DMS114 treated with DMSO at 0.1 percent for 48 hours (cell line): ENCODE results near the gene INO80C.

Source experiments
- DNase-seq: peaks from one replicate; lab custom pipeline; 2025; ENCODE audit not compliant: unreplicated experiment; lab: John Stamatoyannopoulos, UW

INO80C gene

DNA sequence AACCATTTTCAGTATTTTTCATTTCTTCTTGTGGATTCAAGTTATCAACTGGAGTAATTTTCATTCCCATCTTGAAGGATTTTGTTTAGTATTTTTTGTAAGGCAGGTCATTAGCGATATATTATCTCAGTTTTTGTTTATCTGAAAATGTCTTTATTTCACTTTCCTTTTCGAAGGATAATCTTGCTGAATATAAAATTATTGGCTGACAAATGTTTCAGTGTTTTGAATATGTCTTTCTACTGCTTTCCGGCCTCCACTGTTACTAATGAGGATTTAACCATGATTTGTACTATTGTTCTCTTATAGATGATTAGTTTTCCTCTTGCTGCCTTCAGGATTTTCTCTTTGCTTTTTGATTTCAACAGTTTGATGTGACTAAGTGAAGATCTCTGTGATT lies 62.4 kb downstream of the INO80C start:
- DNase-seq, result no peak

DNA sequence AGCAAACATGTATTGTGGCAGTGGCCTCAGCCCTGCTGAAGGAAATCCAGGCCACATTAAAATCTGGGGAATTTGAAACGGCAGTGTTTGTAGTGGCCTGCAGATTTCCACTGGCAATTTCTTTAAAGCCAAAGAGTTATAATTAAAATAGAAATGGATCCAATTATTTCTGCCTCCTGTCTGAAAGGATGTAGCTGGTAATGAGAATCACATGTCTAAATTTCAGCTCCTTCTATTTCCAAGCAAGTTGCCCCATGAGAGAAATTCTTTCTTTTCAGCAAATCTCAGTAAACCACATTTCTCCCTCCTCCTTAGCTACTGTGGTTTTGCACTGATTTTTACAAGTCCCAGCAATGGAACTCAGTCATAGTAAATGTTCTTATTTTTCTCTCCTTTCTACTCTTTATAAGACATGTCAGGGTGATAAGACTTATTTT lies 65.2 kb downstream of the INO80C start:
- no peak for DNase-seq

DNA sequence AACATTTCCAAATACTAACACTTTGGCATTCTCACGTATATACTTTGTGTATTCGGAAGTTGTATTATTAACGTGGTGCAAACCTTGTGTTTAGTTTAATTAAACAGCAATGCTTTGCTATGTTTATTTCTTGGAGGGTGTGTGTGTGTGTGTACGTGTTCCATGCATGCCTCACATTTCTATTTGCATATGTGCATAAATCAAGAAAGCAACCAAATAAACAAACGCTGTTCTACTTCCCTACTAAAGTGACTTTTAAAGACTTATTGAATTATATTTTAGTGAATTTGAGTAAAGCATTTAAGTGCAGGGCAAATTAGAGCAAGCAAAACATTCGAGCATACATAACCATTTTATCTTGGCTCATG lies 66.4 kb downstream of the INO80C start:
- DNase-seq, result no peak

DNA sequence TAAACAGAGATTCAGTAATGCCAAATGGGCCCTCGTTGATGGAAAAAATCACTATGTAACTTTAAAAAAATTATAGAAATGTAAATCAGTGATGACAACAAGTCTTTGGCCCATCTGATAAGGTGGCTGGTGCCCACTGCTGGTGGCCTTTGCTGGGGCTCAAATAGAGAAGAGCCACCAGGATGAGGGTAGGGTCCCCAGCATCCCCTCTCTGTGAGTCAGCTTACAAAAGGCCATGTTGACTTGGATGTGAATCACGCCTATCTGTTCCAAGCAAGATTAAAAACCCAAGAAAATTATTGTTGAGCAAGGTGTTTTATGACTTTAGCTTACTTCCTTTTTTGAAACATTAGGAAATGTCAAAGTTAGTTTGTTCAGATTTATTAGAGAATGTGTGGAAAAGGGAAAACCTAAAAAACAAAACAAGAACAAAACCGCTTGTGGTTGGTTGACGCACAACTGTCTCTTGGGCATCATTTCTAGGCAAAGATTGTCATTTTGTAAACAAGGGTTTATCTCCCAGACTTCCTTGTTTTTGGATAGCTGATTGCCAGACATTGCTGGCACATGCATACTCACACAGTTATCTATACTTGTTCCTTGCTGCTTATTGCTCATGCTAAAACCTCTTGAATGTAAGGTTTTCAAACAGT lies 66.9 kb downstream of the INO80C start:
- no peak for DNase-seq

DNA sequence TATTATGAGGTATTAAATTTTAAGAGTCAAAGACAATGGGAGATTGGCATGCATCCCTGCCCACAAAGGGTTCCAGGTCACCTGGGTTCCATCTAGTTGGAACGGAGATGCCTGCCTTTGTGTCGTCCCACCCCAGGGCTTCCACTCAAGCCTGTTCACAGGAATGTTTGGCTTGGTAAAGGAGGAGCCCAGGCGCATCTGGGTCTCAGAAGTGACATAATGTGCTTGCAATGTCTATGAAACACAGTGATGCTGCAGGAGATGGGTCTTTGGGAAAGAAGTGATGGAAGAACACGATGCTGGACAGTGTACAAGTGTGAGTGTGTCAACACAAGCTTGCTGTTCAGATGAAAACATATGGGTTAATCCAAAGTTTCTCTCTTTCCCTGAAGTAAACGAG lies 71.0 kb downstream of the INO80C start:
- DNase-seq, result no peak

DNA sequence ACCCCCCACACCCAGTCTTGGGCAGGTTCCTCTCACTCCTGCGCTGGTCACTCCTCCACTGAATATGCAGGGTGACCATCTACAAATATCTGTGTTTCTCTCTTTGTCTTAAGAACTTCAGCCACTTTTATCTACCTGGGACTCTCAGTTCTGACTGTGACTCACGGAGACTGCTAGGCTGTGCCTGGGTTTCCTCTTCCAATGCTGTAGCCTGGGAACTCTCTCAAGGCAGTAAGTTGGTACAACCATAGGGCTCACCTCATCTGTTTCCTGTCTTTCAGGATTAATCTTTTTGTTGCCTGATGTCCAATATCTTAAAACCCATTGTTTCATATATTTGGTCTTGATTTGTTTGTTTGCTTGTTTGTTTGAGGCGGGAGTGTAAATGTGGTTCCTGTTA lies 73.4 kb downstream of the INO80C start:
- DNase-seq, result no peak

DNA sequence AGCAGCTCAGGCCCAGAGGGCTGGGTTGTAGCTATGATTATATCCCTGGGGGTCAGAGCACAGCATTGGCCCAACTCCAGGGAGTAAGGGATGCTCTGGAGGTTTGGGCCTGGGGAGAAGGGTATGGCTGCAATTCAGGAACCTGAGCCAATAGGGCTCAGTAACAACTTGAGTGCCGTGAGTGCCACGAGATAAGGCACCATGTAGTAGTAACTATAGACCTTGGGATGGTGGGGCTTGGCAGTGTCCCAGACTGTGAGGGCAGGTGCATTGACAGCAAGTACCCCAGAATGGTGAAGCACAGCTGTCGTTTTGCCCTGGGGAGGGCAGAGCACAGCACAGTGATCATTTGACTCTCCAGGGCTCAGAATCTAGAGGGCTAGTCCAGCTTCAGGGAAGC lies 75.5 kb downstream of the INO80C start:
- DNase-seq, result no peak

DNA sequence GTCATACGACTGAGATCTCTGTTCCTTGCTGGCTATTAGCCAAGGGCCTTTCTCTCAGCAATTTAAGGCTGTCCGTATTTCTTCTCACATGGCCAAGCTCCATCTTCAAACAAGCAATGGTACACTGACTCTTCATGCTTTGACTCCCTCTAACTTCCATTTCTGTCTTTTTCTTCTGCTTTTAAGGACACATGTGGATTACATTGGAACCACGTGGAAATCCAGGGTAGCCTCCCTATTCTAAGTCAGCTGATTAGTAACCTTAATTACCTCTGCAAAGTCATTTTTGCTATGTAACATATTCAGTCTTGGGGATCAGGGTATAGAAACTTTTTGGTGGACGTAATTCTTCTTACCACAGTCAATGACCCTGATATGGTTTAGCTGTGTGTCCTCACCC lies 79.2 kb downstream of the INO80C start:
- DNase-seq, result no peak
